ENCODE results near the gene TMEM59L. TPM values are rescaled to one million over a fixed set of nuclear protein-coding genes. Genes with fewer than 3 reads are reported as not detected.

TMEM59L gene
- total RNA-seq, 6 experiments from 2014 or later = 0.31 to 0.43 TPM; not detected in 4

DNA sequence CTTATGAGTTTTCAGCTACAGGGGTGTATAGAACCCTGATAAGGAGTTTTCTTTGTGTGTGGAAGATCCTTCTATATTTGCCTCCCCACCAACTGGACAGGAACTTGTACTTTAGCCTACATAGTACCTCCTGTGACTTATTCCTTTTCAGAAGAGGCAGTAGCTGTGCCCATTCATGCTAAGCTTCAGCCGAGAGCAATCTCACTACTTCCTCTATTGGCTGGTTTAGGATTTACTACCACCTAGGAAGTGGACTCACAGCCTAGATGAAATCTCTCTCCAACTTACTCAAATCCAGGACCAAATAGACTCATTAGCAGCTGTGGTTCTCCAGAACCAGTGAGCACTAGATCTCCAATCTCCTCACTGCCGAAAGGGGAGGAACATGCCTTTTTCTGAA, 26.4 kb upstream of the TMEM59L start:
- Histone ChIP-seq H3K36me3 (peaks cover 0 to 9% (median 2%) of the 10 kb centered on the region in 4 donors), H3K4me1 (peaks cover 0 to 8% (median 4%) of the 10 kb centered on the region in 4 donors), H3K27me3 (no peaks in the 10 kb centered on the region), H3K9me3 (no peaks in the 10 kb centered on the region), H3K4me3 (no peak overlapping the region), H3K27ac (no peak overlapping the region)
- intact Hi-C loops (cut with DNase I) = no loop called here
- DNase-seq (no peak), ATAC-seq (no peak)
- 0% methylated on average over 1 of the region's 2 CpGs for WGBS (ENCODE audit: insufficient coverage, low coverage, low lambda C conversion rate, missing lambda C conversion rate)
- no peak for TF ChIP-seq POLR2A (IDR thresholded peaks at IDR 0.05)
- TF ChIP-seq, protein P1, sequence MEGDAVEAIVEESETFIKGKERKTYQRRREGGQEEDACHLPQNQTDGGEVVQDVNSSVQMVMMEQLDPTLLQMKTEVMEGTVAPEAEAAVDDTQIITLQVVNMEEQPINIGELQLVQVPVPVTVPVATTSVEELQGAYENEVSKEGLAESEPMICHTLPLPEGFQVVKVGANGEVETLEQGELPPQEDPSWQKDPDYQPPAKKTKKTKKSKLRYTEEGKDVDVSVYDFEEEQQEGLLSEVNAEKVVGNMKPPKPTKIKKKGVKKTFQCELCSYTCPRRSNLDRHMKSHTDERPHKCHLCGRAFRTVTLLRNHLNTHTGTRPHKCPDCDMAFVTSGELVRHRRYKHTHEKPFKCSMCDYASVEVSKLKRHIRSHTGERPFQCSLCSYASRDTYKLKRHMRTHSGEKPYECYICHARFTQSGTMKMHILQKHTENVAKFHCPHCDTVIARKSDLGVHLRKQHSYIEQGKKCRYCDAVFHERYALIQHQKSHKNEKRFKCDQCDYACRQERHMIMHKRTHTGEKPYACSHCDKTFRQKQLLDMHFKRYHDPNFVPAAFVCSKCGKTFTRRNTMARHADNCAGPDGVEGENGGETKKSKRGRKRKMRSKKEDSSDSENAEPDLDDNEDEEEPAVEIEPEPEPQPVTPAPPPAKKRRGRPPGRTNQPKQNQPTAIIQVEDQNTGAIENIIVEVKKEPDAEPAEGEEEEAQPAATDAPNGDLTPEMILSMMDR (IDR thresholded peaks at IDR 0.05) = no peak

- DNase-seq (no peak), ATAC-seq (no peak)
- intact Hi-C loops (cut with DNase I) = no loop called here
- WGBS (ENCODE audit: insufficient coverage, low coverage, low lambda C conversion rate, missing lambda C conversion rate) = 87% methylated on average over 7 of the region's 12 CpGs
- Histone ChIP-seq H3K27me3 (no peaks in the 10 kb centered on the region), H3K4me1 (peaks cover 0 to 8% (median 4%) of the 10 kb centered on the region in 4 donors), H3K4me3 (no peak overlapping the region), H3K36me3 (peaks cover 0 to 9% (median 2%) of the 10 kb centered on the region in 4 donors), H3K9me3 (no peaks in the 10 kb centered on the region), H3K27ac (no peak overlapping the region)
- TF ChIP-seq POLR2A (IDR thresholded peaks at IDR 0.05) = no peak
- TF ChIP-seq, protein P1 (IDR thresholded peaks at IDR 0.05) = no peak
Observed at GRCh38 chr19:18587561-18587960, 25.1 kb upstream of the TMEM59L start.

- Histone ChIP-seq H3K4me1 (peaks cover 0 to 8% (median 4%) of the 10 kb centered on the region in 4 donors), H3K27ac (peak overlapping the region; percentile 52 to 78 (median 65)), H3K4me3 (peak overlapping the region; percentile 77 to 92 (median 86)), H3K36me3 (peaks cover 0 to 9% (median 2%) of the 10 kb centered on the region in 4 donors), H3K27me3 (no peaks in the 10 kb centered on the region), H3K9me3 (no peaks in the 10 kb centered on the region)
- TF ChIP-seq, protein P1 (IDR thresholded peaks at IDR 0.05) = no peak
- no peak for TF ChIP-seq POLR2A (IDR thresholded peaks at IDR 0.05)
- intact Hi-C loops (cut with DNase I) = no loop called here
- no peak for ATAC-seq
- DNase-seq = no peak
- 35% methylated on average over 9 of the region's 16 CpGs for WGBS (ENCODE audit: insufficient coverage, low coverage, low lambda C conversion rate, missing lambda C conversion rate)
Observed at GRCh38 chr19:18587962-18588610, 24.6 kb upstream of the TMEM59L start.

- intact Hi-C loops (cut with DNase I) = no loop called here
- Histone ChIP-seq H3K4me1 (peaks cover 0 to 8% (median 4%) of the 10 kb centered on the region in 4 donors), H3K27ac (peak within 1 kb of the TSS; percentile 52 to 78 (median 65)), H3K27me3 (no peaks in the 10 kb centered on the region), H3K36me3 (peaks cover 0 to 9% (median 2%) of the 10 kb centered on the region in 4 donors), H3K9me3 (no peaks in the 10 kb centered on the region), H3K4me3 (peak within 1 kb of the TSS; percentile 77 to 92 (median 86))
- ATAC-seq (peak; percentile 84 to 91 (median 87)), DNase-seq (peak; percentile 83 to 87 (median 87))
- 2% methylated on average over 11 of the region's 72 CpGs for WGBS (ENCODE audit: insufficient coverage, low coverage, low lambda C conversion rate, missing lambda C conversion rate)
- TF ChIP-seq, protein P1 (IDR thresholded peaks at IDR 0.05) = peak; percentile 88 to 95 (median 90)
- peak; percentile 61 for TF ChIP-seq POLR2A (IDR thresholded peaks at IDR 0.05)
Observed at GRCh38 chr19:18588611-18589379, 23.9 kb upstream of the TMEM59L start, which contains the start of gene REX1BD. REX1BD (plus strand) TSS chr19:18588798; CDS start chr19:18588802, 4 bp downstream.
